Measurements from ENCODE around the gene DRAM1.

DRAM1 gene

GRCh38 chr12:101927999-101928398 is 50.6 kb downstream of the DRAM1 start:
- ChIA-PET POLR2A (ENCODE audit: low non-redundant PET) (no interaction called here), CTCF (interaction anchor here (0.7 kb wide), 1 partner anchor 12 kb away, joined by 3 read pairs; no protein-coding TSS in a partner anchor)
- DNase-seq (ENCODE audit: low spot score) = no peak
- no peak overlapping the region for H3K27ac ChIP-seq
- TF ChIP-seq CTCF (conservative IDR thresholded peaks at IDR 0.05; ENCODE audit: low read depth) = no peak

- POLR2A ChIA-PET (ENCODE audit: low non-redundant PET) = no interaction called here
- no peak for DNase-seq (ENCODE audit: low spot score)
- TF ChIP-seq CTCF (conservative IDR thresholded peaks at IDR 0.05; ENCODE audit: low read depth) = no peak
- H3K27ac ChIP-seq = no peak overlapping the region
- CTCF ChIA-PET = no interaction called here
These were observed 51.2 kb downstream of the DRAM1 start for GRCh38 chr12:101928556-101928955.

GRCh38 chr12:101929365-101930041 is 52.1 kb downstream of the DRAM1 start:
- POLR2A ChIA-PET (ENCODE audit: low non-redundant PET) = no interaction called here
- TF ChIP-seq CTCF (conservative IDR thresholded peaks at IDR 0.05; ENCODE audit: low read depth) = no peak
- DNase-seq (ENCODE audit: low spot score) = no peak
- no peak overlapping the region for H3K27ac ChIP-seq
- CTCF ChIA-PET = interaction anchor here (0.5 kb wide), 1 partner anchor 1631 kb away, joined by 3 read pairs; no protein-coding TSS in a partner anchor

GRCh38 chr12:101931498-101932326 is 54.3 kb downstream of the DRAM1 start:
- CTCF ChIA-PET = interaction anchor here (0.6 kb wide), 1 partner anchor 1617 kb away, joined by 4 read pairs; no protein-coding TSS in a partner anchor
- POLR2A ChIA-PET (ENCODE audit: low non-redundant PET) = no interaction called here
- no peak for DNase-seq (ENCODE audit: low spot score)
- TF ChIP-seq CTCF (conservative IDR thresholded peaks at IDR 0.05; ENCODE audit: low read depth) = no peak
- no peak overlapping the region for H3K27ac ChIP-seq

- ChIA-PET CTCF (no interaction called here), POLR2A (ENCODE audit: low non-redundant PET) (no interaction called here)
- no peak for TF ChIP-seq CTCF (conservative IDR thresholded peaks at IDR 0.05; ENCODE audit: low read depth)
- DNase-seq (ENCODE audit: low spot score) = no peak
- H3K27ac ChIP-seq = no peak overlapping the region
These were observed 56.6 kb downstream of the DRAM1 start for GRCh38 chr12:101933866-101934514.

Measured in RWPE1 (cell line).